Kidney epithelial cell (primary cell): Measurements from ENCODE around the gene BRD1. TPM values are rescaled to one million over a fixed set of nuclear protein-coding genes. Genes with fewer than 3 reads are reported as not detected.

Source experiments
- DNase-seq: peaks from one replicate; pipeline ENCODE4 v3.0.0-alpha.2; 2010; ENCODE audit warnings: low read depth
- H3K27me3 ChIP-seq: 2 replicates; pipeline ENCODE4 v1.6.0; 2011; ENCODE audit warnings: low read length; ENCODE audit not compliant: control insufficient read depth, insufficient read depth
- H3K36me3 ChIP-seq: 2 replicates; pipeline ENCODE4 v1.5.1; 2011; ENCODE audit warnings: low read length; ENCODE audit not compliant: control insufficient read depth, insufficient read depth
- H3K4me3 ChIP-seq: 2 replicates; pipeline ENCODE4 v1.5.1; 2011; ENCODE audit warnings: low read depth, mild to moderate bottlenecking, control low read depth, low read length
- total RNA-seq: library from RNA; depleted of rRNA; stranded (reverse); fragments of >200 nt; gene quantifications from 2 replicates; pipeline ENCODE4 v1.2.3, GENCODE V29; 2015
- TF ChIP-seq, protein P1 (sequence below): IDR thresholded peaks from 2 replicates; pipeline ENCODE4 v1.5.1; 2011; ENCODE audit warnings: mild to moderate bottlenecking, moderate library complexity, low read length, control low read depth, inconsistent platforms; ENCODE audit not compliant: insufficient read depth, poor library complexity, severe bottlenecking

BRD1 gene
- total RNA-seq, 1 donor from 2014 or later, result 37.2 TPM

DNA sequence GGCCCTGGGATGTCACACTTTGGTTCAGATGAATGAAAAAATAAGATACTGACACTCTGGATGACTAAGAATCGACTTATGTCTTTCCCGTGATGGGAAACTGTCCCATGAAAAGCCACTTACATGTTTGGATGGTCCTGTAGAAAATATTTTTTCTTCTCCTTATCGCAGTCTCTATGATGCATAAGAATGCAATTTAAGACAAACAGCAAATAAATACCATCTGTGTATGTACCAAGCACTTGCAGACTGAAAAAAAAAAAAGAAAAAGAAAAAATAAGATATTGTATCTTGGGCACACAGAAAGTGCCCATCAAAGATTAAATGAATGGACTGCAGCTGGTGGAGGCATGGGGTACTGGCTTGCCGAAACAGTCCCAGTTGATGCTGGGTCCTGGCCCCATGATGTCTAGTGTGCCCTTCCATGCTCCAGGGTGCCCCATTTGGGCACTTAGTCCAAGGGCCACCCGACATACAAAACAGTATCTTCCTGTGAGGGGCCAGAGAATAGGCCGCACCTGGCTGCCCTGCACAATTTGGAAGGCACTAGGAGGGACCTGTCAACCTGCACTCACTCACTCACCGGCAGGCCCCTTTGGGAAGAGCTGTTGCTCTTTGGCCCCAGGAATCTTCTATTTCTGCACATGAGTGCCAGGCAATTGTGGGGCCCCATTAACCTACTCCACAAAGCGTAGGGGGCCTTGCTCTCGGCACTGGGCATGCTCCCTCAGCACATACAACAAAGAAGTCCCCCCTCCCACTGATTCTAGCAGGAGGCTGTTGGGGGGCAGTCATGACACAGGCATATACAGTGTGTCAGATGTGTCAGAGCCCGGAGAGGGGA lies 23.5 kb upstream of the BRD1 start:
- no peaks in the 10 kb centered on the region for H3K36me3 ChIP-seq
- H3K4me3 ChIP-seq, result no peak overlapping the region
- TF ChIP-seq, protein P1, sequence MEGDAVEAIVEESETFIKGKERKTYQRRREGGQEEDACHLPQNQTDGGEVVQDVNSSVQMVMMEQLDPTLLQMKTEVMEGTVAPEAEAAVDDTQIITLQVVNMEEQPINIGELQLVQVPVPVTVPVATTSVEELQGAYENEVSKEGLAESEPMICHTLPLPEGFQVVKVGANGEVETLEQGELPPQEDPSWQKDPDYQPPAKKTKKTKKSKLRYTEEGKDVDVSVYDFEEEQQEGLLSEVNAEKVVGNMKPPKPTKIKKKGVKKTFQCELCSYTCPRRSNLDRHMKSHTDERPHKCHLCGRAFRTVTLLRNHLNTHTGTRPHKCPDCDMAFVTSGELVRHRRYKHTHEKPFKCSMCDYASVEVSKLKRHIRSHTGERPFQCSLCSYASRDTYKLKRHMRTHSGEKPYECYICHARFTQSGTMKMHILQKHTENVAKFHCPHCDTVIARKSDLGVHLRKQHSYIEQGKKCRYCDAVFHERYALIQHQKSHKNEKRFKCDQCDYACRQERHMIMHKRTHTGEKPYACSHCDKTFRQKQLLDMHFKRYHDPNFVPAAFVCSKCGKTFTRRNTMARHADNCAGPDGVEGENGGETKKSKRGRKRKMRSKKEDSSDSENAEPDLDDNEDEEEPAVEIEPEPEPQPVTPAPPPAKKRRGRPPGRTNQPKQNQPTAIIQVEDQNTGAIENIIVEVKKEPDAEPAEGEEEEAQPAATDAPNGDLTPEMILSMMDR, result no peak
- H3K27me3 ChIP-seq, result peaks cover 36% of the 10 kb centered on the region
- DNase-seq, result no peak

DNA sequence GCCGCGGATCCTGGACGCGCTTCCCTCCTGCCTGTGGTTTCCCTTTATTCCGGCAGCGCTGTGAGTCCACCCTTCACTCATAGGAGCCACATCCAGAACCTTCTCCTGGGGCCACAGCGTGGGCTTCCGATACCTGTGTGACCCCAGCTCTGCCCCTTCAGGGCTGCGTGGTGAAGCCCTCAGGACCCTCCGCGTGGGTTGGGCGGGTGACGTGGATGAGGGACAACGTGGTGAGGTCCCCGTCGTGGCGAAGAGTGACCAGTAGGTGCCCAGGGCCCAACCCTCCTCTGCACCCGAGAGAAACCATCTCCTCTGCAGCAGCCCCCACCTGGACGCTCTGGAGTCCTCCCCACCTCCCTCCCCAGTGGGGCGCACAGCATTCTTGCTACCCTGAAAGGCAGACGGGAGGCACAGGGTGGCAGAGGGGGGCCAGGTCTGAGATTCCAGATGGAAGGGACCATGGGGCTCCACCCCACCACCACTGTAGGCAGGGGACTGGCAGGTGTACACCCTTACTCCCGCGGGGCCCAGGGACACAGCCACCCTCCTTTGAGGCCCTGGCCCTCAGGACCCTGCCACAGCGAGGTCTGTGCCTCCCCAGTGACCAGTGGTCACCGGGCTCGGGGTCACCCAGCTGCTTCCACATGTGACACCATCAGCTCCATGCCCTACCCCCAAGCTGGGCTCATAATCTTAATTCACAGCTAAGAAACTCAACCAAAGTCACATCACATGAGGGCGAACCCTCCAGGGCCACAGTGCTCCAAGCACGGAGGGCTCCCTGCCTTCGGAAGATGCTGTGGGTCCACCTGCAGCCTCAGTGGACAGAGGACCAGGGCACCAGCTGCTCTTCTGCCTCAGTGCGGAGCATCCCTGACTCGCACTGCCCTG lies 22.6 kb upstream of the BRD1 start:
- Histone ChIP-seq H3K27me3 (peaks cover 40% of the 10 kb centered on the region), H3K36me3 (no peaks in the 10 kb centered on the region), H3K4me3 (no peak overlapping the region)
- no peak for DNase-seq
- TF ChIP-seq, protein P1, result no peak

GRCh38 chr22:49849161-49850020 lies 21.7 kb upstream of the BRD1 start:
- peaks cover 45% of the 10 kb centered on the region for H3K27me3 ChIP-seq
- DNase-seq, result no peak
- peak overlapping the region; percentile 12 for H3K4me3 ChIP-seq
- H3K36me3 ChIP-seq, result no peaks in the 10 kb centered on the region
- TF ChIP-seq, protein P1, result no peak

- peak overlapping the region; percentile 25 for H3K4me3 ChIP-seq
- no peaks in the 10 kb centered on the region for H3K36me3 ChIP-seq
- no peak for DNase-seq
- TF ChIP-seq, protein P1, result no peak
- H3K27me3 ChIP-seq, result peaks cover 45% of the 10 kb centered on the region
Observed at GRCh38 chr22:49848690-49849160, 21.1 kb upstream of the BRD1 start.

GRCh38 chr22:49847751-49848689 lies 20.3 kb upstream of the BRD1 start:
- Histone ChIP-seq H3K36me3 (no peaks in the 10 kb centered on the region), H3K27me3 (peaks cover 45% of the 10 kb centered on the region), H3K4me3 (peak overlapping the region; percentile 25)
- DNase-seq, result no peak
- TF ChIP-seq, protein P1, result no peak
